SK-N-MC (cell line): ENCODE results near the gene PERM1.
A peak's percentile ranks its signal among the peaks of the same experiment; 100 is the strongest.

ENCODE experiments used
- DNase-seq: peaks from one replicate; pipeline ENCODE4 v3.0.0-alpha.2; 2011; ENCODE audit warnings: low read depth, low spot score
- H3K27ac ChIP-seq: fragments of 200-600 bp; sonication (generic); 2 replicates; pipeline ENCODE4 v1.5.1; 2016; ENCODE audit warnings: mixed run types
- H3K36me3 ChIP-seq: fragments of 200-600 bp; sonication (generic); 2 replicates; pipeline ENCODE4 v1.6.1; 2017; ENCODE audit warnings: antibody characterized with exemption, low read length, mixed read lengths; ENCODE audit not compliant: insufficient read depth
- H3K4me3 ChIP-seq: fragments of 200-600 bp; sonication (generic); 2 replicates; pipeline ENCODE4 v1.5.1; 2016
- H3K9ac ChIP-seq: fragments of 200-600 bp; sonication (generic); 2 replicates; pipeline ENCODE4 v1.8.0; 2017; ENCODE audit warnings: mixed run types, mixed read lengths; ENCODE audit not compliant: insufficient read length
- H3K9me3 ChIP-seq: fragments of 200-600 bp; sonication (generic); 2 replicates; pipeline ENCODE4 v1.6.1; 2017; ENCODE audit warnings: low read depth, mild to moderate bottlenecking, antibody characterized with exemption, low read length, moderate library complexity, mixed read lengths
- EZH2 ChIP-seq: fragments of 200-600 bp; sonication (generic); IDR thresholded peaks from one replicate; pipeline ENCODE4 v1.6.1; 2017; ENCODE audit warnings: antibody characterized with exemption
- FOXP2 ChIP-seq: optimal IDR thresholded peaks from 2 replicates; pipeline ENCODE3; 2011; ENCODE audit warnings: mild to moderate bottlenecking, moderate library complexity; ENCODE audit not compliant: insufficient read depth; ENCODE audit errors: extremely low read length, control extremely low read depth
- POLR2AphosphoS5 ChIP-seq: IDR thresholded peaks from 2 replicates; pipeline ENCODE4 v1.6.1; 2012; ENCODE audit warnings: mild to moderate bottlenecking, low read depth, low read length, borderline replicate concordance

The PERM1 gene

DNA sequence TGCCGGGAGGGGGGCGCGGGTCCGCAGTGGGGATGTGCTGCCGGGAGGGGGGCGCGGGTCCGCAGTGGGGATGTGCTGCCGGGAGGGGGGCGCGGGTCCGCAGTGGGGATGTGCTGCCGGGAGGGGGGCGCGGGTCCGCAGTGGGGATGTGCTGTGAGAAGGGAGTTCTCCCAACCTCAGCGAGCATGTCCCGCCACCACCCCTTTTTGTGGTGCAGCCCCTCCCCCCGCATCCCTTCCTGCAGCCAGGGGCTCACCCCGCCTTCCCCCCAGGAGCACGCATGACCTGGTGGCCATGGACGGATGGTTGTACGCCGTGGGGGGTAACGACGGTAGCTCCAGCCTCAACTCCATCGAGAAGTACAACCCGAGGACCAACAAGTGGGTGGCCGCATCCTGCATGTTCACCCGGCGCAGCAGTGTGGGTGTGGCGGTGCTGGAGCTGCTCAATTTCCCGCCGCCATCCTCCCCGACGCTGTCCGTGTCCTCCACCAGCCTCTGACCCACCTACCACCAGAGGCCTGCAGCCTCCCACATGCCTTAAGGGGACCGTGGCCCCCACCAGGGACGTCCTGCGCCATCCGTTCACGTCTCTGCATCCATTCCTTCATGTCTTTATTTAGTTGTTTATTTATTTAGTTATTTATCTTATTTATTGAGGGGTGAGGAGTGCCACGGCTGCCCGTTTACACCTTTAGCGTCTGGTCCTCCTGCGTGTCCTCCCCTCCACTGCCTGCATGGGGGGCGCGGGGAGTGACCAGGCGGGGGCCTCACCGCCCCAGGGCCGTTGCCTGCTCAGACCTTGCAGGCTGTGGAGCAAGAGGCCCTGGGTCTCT is 17.0 kb downstream of the PERM1 start:
- no peak overlapping the region for H3K9ac ChIP-seq
- no peaks in the 10 kb centered on the region for H3K9me3 ChIP-seq
- H3K36me3 ChIP-seq, result peaks cover 12% of the 10 kb centered on the region; the same call in 1 of the 2 replicates
- no peak overlapping the region for H3K4me3 ChIP-seq
- no peak overlapping the region for H3K27ac ChIP-seq
- DNase-seq, result no peak
- TF ChIP-seq POLR2AphosphoS5, result no peak
- TF ChIP-seq FOXP2, result no peak
- TF ChIP-seq EZH2, result no peak

DNA sequence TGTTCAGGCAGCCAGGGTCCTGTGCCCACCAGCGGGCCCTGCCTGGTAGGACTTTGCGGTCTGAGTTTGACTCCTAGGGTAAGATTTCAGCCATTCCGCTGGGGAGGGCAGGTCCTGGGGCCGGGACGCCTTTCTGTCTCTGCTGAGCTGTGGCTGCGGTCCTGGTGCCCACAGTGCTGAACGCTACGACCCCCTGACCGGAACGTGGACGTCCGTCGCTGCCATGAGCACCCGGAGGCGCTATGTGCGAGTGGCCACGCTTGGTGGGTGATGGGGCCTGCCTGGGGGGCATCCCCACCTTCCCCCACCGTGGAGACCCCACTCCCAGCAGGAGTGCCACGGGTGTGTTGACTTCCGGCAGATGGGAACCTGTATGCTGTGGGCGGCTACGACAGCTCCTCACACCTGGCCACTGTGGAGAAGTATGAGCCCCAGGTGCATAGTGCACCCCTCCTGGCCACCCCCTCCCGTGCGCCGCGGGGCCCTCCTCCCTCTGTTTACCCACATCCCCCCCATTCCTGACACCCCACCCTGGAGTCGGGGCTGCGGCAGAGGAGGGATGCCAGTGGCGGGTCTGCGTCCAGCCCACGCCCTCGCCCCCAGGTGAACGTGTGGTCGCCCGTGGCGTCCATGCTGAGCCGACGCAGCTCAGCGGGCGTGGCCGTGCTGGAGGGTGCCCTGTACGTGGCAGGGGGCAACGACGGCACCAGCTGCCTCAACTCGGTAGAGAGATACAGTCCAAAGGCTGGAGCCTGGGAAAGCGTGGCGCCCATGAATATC is 18.0 kb downstream of the PERM1 start:
- no peak for TF ChIP-seq POLR2AphosphoS5
- TF ChIP-seq FOXP2, result no peak
- H3K27ac ChIP-seq, result no peak overlapping the region
- DNase-seq, result no peak
- H3K36me3 ChIP-seq, result peaks cover 12% of the 10 kb centered on the region; the same call in 1 of the 2 replicates
- H3K9ac ChIP-seq, result no peak overlapping the region
- no peaks in the 10 kb centered on the region for H3K9me3 ChIP-seq
- no peak overlapping the region for H3K4me3 ChIP-seq

DNA sequence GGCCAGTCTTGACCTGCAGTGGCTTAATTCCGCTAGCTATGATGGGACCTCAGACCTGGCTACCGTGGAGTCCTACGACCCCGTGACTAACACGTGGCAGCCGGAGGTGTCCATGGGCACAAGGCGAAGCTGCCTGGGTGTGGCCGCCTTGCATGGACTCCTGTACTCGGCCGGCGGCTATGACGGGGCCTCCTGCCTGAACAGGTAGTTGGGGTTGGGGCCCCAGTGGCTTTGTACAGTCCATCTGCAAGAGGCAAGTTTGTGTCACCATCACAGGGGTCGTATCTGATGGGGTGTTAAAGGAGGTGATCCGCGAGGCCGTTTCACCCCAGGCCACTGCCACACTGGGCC is 18.6 kb downstream of the PERM1 start:
- no peak overlapping the region for H3K4me3 ChIP-seq
- no peak for TF ChIP-seq EZH2
- no peak for TF ChIP-seq POLR2AphosphoS5
- TF ChIP-seq FOXP2, result no peak
- H3K9ac ChIP-seq, result no peak overlapping the region
- H3K27ac ChIP-seq, result no peak overlapping the region
- H3K9me3 ChIP-seq, result no peaks in the 10 kb centered on the region
- no peak for DNase-seq
- peaks cover 12% of the 10 kb centered on the region; the same call in 1 of the 2 replicates for H3K36me3 ChIP-seq

DNA sequence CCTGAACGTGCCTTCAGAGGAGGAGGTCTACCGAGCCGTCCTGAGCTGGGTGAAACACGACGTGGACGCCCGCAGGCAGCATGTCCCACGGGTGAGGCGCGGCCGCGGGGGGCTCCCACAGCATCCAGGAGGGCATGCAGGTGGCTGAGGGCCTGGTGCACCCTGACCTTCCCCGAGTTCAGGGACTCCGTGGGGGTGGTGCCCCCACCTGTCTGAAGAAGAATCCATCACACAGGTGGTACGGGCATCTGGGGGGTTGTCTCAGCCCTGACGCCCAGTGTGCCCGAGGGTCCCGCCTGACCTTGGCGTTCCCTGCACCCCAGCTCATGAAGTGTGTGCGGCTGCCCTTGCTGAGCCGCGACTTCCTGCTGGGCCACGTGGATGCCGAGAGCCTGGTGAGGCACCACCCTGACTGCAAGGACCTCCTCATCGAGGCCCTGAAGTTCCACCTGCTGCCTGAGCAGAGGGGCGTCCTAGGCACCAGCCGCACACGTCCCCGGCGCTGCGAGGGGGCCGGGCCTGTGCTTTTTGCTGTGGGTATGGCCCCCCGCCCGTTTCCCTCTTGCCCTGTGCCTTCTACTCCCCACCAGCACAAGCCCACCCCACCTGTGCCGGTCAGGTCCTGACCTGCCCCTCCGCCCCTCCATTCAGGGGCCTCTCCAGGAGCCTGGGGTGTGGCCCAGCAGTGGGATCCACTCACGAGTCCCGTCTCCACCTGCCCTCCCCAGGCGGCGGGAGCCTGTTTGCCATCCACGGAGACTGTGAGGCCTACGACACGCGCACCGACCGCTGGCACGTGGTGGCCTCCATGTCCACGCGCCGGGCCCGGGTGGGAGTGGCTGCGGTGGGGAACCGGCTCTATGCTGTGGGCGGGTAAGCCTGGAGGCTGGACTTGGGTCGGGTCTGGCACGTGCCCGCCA is 19.3 kb downstream of the PERM1 start:
- TF ChIP-seq FOXP2 (no peak), EZH2 (no peak), POLR2AphosphoS5 (no peak)
- Histone ChIP-seq H3K27ac (no peak overlapping the region), H3K36me3 (peaks cover 15% of the 10 kb centered on the region), H3K9me3 (no peaks in the 10 kb centered on the region), H3K4me3 (no peak overlapping the region), H3K9ac (no peak overlapping the region)
- DNase-seq, result no peak

DNA sequence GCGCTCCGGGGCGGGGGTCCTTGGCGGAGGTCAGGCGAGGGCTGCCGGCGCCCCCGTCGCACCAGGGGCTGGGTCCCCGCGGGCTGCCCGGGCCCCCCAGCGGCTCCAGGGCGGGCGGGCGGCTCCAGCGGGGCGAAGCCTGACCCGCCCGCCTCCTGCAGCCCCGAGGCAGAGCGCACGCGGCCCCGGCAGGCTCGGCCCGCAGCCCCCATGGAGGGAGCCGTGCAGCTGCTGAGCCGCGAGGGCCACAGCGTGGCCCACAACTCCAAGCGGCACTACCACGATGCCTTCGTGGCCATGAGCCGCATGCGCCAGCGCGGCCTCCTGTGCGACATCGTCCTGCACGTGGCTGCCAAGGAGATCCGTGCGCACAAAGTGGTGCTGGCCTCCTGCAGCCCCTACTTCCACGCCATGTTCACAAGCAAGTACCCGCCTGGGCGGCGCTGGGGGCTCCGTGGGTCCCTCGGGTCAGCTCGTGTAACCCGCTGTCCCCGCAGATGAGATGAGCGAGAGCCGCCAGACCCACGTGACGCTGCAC is 20.7 kb downstream of the PERM1 start:
- Histone ChIP-seq H3K9me3 (no peaks in the 10 kb centered on the region), H3K27ac (no peak overlapping the region), H3K9ac (peak overlapping the region; percentile 73), H3K4me3 (peak overlapping the region; percentile 78), H3K36me3 (peaks cover 29% of the 10 kb centered on the region)
- TF ChIP-seq EZH2 (no peak), POLR2AphosphoS5 (no peak), FOXP2 (no peak)
- no peak for DNase-seq

DNA sequence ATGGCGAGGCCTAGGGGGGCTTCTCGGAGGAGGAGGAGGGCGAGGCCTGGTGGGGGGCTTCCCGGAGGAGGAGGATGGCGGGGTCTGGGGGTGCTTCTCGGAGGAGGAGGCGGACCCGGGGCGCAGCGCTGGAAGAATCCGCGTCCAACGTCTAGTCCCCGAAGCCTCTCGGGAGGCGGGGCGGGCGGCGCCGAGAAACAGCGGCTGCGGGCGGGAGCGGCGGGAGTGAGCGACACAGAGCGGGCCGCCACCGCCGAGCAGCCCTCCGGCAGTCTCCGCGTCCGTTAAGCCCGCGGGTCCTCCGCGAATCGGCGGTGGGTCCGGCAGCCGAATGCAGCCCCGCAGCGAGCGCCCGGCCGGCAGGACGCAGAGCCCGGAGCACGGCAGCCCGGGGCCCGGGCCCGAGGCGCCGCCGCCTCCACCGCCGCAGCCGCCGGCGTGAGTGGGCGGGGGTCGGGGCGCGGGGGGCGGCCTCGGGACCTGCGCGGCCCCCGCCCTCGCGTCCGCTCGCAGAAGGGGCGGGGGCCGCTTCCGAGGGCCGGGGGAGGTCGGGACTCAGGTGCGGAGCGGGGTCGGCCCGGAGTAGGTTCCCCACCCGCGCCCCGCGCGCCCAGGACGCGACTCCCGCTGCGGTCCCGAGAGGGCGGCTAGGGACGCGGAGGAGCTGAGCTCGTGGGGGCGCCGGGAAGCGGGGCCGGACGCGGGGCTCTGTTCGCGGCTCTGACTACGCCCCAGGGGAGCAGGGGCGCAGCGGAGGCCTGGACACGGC is 21.3 kb downstream of the PERM1 start, which contains the start of gene KLHL17:
Gene KLHL17 (plus strand): TSS at position 222 of the 769 bp plus-strand sequence. CDS start 110 bp downstream, at position 332.
- no peak for DNase-seq
- Histone ChIP-seq H3K9me3 (no peaks in the 10 kb centered on the region), H3K4me3 (peak within 1 kb of the TSS; percentile 78), H3K27ac (peak within 1 kb of the TSS; percentile 50; the same call in 1 of the 2 replicates), H3K9ac (peak within 1 kb of the TSS; percentile 73), H3K36me3 (peaks cover 36% of the 10 kb centered on the region)
- TF ChIP-seq POLR2AphosphoS5 (peak; percentile 50; the same call in 1 of the 2 replicates), EZH2 (no peak), FOXP2 (no peak)

DNA sequence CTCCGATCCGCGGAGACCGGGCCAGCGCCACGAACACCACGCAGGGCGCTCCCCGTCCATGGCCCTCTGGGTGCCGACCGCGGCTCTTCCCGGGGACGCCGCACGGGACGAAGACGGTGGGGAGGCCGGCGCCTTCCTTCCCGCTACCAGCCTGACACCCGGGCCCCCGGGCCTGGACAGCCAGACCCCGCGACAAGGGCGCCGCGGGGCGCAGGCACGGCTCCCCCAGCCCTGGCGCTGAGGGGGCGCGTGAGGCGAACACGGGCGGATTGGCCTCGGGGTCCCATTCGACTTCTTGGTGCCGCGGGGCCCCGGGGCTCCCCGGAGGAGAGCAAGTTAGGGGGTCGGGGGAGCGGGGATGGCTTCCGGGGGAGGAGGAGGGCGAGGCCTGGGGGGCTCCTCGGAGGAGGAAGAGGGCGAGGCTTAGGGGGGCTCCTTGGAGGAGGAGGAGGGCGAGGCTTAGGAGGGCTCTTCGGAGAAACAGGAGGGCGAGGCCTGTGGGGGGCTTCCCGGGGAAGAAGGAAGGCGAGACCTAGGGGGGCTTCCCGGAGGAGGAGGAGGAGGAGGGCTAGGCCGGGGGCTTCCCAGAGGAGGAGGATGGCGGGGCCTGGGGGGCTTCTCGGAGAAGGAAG is 22.0 kb downstream of the PERM1 start:
- Histone ChIP-seq H3K9ac (peak overlapping the region; percentile 73), H3K36me3 (peaks cover 43% of the 10 kb centered on the region), H3K4me3 (peak overlapping the region; percentile 78), H3K27ac (peak overlapping the region; percentile 50; the same call in 1 of the 2 replicates), H3K9me3 (no peaks in the 10 kb centered on the region)
- no peak for DNase-seq
- TF ChIP-seq POLR2AphosphoS5 (no peak), FOXP2 (no peak), EZH2 (no peak)
